GM23338 (cell line): Measurements from ENCODE around the gene PIR.

ENCODE experiments used
- EZH2 ChIP-seq: fragments of 200-600 bp; sonication (generic); IDR thresholded peaks from one replicate; pipeline ENCODE4 v1.8.0; 2017; ENCODE audit warnings: antibody characterized with exemption, mild to moderate bottlenecking, low read depth; ENCODE audit not compliant: unreplicated experiment
- EZH2phosphoT487 ChIP-seq: fragments of 200-600 bp; sonication (generic); IDR thresholded peaks from one replicate; pipeline ENCODE4 v1.8.1; 2018; ENCODE audit warnings: antibody characterized with exemption; ENCODE audit not compliant: unreplicated experiment
- NANOG ChIP-seq: IDR thresholded peaks from 2 replicates; pipeline ENCODE4 v1.6.1; 2016; ENCODE audit warnings: antibody characterized with exemption, borderline replicate concordance
- POLR2AphosphoS5 ChIP-seq: IDR thresholded peaks from 2 replicates; pipeline ENCODE4 v1.6.1; 2016; ENCODE audit warnings: antibody characterized with exemption, low read depth
- REST ChIP-seq: IDR thresholded peaks from one replicate; pipeline ENCODE4 v1.6.1; 2018; ENCODE audit warnings: antibody characterized with exemption; ENCODE audit not compliant: unreplicated experiment
- TF ChIP-seq, protein P1 (sequence below), 2 experiments: fragments of 200-600 bp in 1 of 2; sonication (generic) in 1 of 2; conservative IDR thresholded peaks; 2 replicates each; pipeline versions ENCODE4 v1.5.1 to v1.6.1; 2016 to 2017; ENCODE audit warnings: antibody characterized with exemption in 2 of 2, low read depth in 2 of 2, mild to moderate bottlenecking in 2 of 2, moderate library complexity in 1 of 2

DNA sequence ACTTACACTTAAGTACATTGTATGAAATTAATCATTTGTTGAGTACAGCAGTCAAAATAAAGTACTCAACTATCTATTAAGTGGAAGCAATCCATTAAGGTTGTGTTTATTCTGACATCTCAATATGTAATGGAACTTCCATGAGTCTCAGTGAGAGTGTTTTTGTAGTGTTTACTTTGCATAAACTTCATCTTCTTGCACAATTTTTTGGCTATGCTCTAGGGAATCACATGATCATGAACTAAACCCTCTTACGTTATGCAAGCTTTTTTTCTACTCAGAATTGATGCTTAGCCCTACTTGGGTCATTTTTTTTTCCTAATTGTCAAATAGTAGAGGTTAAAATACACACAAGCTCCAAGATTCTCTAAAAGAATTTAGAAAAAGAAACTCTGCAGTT lies 136.7 kb downstream of the PIR start:
- no peak for TF ChIP-seq EZH2
- no peak for TF ChIP-seq NANOG
- no peak for TF ChIP-seq REST
- TF ChIP-seq EZH2phosphoT487 = no peak
- TF ChIP-seq, protein P1, sequence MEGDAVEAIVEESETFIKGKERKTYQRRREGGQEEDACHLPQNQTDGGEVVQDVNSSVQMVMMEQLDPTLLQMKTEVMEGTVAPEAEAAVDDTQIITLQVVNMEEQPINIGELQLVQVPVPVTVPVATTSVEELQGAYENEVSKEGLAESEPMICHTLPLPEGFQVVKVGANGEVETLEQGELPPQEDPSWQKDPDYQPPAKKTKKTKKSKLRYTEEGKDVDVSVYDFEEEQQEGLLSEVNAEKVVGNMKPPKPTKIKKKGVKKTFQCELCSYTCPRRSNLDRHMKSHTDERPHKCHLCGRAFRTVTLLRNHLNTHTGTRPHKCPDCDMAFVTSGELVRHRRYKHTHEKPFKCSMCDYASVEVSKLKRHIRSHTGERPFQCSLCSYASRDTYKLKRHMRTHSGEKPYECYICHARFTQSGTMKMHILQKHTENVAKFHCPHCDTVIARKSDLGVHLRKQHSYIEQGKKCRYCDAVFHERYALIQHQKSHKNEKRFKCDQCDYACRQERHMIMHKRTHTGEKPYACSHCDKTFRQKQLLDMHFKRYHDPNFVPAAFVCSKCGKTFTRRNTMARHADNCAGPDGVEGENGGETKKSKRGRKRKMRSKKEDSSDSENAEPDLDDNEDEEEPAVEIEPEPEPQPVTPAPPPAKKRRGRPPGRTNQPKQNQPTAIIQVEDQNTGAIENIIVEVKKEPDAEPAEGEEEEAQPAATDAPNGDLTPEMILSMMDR (conservative IDR thresholded peaks at IDR 0.05; ENCODE audit: low read depth in 2 of 2) = no peak
- no peak for TF ChIP-seq POLR2AphosphoS5
